Activated CD4-positive, alpha-beta T cell treated with anti-CD3 and anti-CD28 coated beads, Interleukin-2, amount 10 ng/mL, durations not matched to agents 7 days and 5 days (primary cell): ENCODE measurements around the gene KRTAP19-4. TPM values are rescaled to one million over a fixed set of nuclear protein-coding genes. Genes with fewer than 3 reads are reported as not detected.

Source experiments
- CTCF ChIA-PET: fragments of 350-600 bp; sonication (Branson Sonifier 250); formaldehyde crosslinking; loops from one replicate; lab custom pipeline; 2021; ENCODE audit warnings: antibody characterized with exemption; lab: Charles Lee
- POLR2A ChIA-PET: fragments of 350-600 bp; sonication (Branson Sonifier 250); formaldehyde crosslinking; loops from one replicate; lab custom pipeline; 2021; ENCODE audit warnings: antibody characterized with exemption; lab: Charles Lee
- DNase-seq: peaks from one replicate; pipeline ENCODE4 v3.0.0-alpha.2; 2020
- H3K27ac Mint-ChIP-seq: one replicate; pipeline ENCODE4 v1.8.0; 2021; ENCODE audit warnings: mild to moderate bottlenecking, moderate library complexity, mixed read lengths
- H3K27me3 Mint-ChIP-seq: one replicate; pipeline ENCODE4 v1.8.0; 2021; ENCODE audit warnings: mixed read lengths
- H3K36me3 Mint-ChIP-seq: one replicate; pipeline ENCODE4 v1.8.0; 2021; ENCODE audit warnings: low read depth, mixed read lengths
- H3K4me1 Mint-ChIP-seq: one replicate; pipeline ENCODE4 v1.8.0; 2021; ENCODE audit warnings: mixed read lengths
- H3K4me3 Mint-ChIP-seq: one replicate; pipeline ENCODE4 v1.8.0; 2021; ENCODE audit warnings: mild to moderate bottlenecking, moderate library complexity, mixed read lengths
- H3K9me3 Mint-ChIP-seq: one replicate; pipeline ENCODE4 v1.8.0; 2021; ENCODE audit warnings: mixed read lengths
- total RNA-seq, 2 experiments: library from RNA; stranded (reverse); gene quantifications; one replicate each; pipeline ENCODE4 v1.2.3, GENCODE V29; 2021

Gene KRTAP19-4
- total RNA-seq, 2 experiments from 2014 or later = not detected

DNA sequence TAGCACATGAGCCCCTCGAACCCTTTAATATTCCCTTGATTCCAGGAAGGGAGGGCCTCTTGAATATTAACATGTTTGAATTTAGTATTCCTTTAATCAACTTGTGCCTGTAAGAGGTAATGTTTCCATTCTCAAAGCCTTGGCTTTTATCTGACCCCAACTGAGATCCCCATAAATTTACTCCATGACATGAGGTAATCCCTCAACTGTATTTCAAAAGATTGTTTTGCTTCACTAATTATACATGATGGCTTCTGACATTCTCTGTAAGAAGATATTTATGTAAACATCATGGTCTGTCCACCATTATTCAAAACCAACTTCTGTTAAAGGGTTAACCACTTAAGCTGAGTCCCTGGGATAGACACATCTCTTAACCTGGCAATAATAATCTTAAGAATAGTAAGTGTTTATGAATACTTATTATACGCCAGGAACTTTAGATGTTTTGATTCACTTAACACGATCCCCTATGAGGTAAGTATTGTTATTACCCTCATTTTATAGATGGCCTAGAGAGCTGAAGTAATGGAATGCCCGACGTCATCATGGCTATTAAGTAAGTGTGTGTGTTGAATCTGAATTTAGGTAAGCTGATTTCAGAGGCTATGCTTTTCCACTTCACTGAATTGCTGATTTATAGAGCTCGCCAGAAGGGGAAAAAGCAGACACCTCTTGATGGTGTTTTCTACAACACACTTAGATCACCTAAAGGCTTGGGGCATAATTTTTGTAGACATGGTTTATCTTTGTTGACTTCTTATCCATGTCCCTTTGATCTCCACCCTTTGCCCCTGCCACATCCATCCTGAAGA, 27.9 kb downstream of the KRTAP19-4 start:
- Mint-ChIP-seq H3K9me3 (no peaks in the 10 kb centered on the region), H3K4me1 (no peaks in the 10 kb centered on the region), H3K4me3 (no peak overlapping the region), H3K27ac (no peak overlapping the region), H3K27me3 (no peaks in the 10 kb centered on the region), H3K36me3 (no peaks in the 10 kb centered on the region)
- ChIA-PET CTCF (no interaction called here), POLR2A (no interaction called here)
- DNase-seq = no peak

DNA sequence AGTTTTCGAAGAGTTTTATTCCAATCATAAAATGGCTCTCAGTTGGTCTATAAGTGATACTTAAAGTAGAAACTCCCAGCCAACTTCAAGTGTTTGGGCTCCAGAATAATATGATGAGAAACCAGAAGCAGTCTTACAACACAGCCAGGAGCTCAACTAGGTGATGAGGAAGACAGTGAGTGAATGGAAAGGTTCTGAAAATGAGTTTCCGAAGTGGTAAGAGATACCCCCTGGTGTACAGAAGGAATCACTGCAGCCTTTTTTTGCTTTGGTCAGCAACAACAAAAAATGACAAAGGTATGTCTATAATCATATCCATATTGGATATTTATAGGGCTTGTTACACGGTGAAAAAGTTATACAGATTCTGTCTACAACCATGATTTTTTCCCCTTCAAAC, 33.3 kb downstream of the KRTAP19-4 start:
- H3K36me3 Mint-ChIP-seq = no peaks in the 10 kb centered on the region
- H3K27ac Mint-ChIP-seq = no peak overlapping the region
- no peaks in the 10 kb centered on the region for H3K9me3 Mint-ChIP-seq
- no peaks in the 10 kb centered on the region for H3K27me3 Mint-ChIP-seq
- ChIA-PET CTCF (no interaction called here), POLR2A (no interaction called here)
- DNase-seq = no peak
- H3K4me1 Mint-ChIP-seq = no peaks in the 10 kb centered on the region
- H3K4me3 Mint-ChIP-seq = no peak overlapping the region

DNA sequence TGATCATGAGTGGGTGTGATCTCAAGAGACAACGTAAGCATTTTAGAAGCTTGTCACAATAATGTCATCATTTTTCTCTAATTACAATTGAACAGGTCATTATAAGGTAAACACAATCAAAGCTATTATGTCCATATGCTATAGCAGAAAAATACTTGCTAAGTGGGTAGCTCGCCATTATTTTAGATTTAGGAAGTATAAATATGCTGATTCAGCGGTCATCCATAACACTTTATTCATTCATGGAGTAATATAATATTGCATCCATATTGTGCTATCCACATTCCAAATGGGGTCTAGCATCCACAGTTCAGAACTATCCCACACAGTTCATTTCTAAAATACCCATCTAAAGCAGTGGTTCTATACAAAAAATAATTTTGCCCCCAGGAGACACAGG, 48.5 kb downstream of the KRTAP19-4 start:
- no peaks in the 10 kb centered on the region for H3K9me3 Mint-ChIP-seq
- H3K27me3 Mint-ChIP-seq = no peaks in the 10 kb centered on the region
- H3K4me3 Mint-ChIP-seq = no peak overlapping the region
- POLR2A ChIA-PET = no interaction called here
- DNase-seq = no peak
- no peaks in the 10 kb centered on the region for H3K36me3 Mint-ChIP-seq
- H3K27ac Mint-ChIP-seq = no peak overlapping the region
- H3K4me1 Mint-ChIP-seq = peaks cover 2% of the 10 kb centered on the region
- CTCF ChIA-PET = no interaction called here

DNA sequence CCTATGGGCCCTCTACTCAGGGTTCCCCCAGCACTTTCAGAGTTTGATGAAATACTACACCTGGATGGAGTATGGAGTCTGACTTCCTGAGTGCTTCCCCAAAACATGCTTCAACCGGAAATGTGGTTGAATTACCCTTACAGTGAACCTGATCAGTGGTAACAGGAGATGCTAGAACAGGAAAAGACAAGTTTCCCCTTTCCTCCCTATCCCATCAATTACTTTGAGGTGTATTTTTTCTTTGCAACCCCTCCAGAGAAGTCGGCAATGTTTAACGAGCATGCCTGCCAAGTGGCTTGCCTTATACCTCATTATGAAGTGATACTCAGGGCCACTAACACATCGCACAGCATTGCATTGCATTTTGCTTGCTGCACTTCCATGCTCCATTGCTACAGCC, 49.9 kb downstream of the KRTAP19-4 start:
- no peaks in the 10 kb centered on the region for H3K27me3 Mint-ChIP-seq
- no peak overlapping the region for H3K27ac Mint-ChIP-seq

More for the DNA sequence above, 49.9 kb downstream of the KRTAP19-4 start:
- DNase-seq = no peak
- H3K36me3 Mint-ChIP-seq = no peaks in the 10 kb centered on the region
- H3K9me3 Mint-ChIP-seq = no peaks in the 10 kb centered on the region
- ChIA-PET POLR2A (no interaction called here), CTCF (no interaction called here)
- no peak overlapping the region for H3K4me3 Mint-ChIP-seq
- peaks cover 2% of the 10 kb centered on the region for H3K4me1 Mint-ChIP-seq

Other genes with a start within 250 kb of the KRTAP19-4 start
- not detected for gene KRTAP24-1, start 214.2 kb downstream of the KRTAP19-4 start, total RNA-seq
- not detected for gene KRTAP25-1, start 207.7 kb downstream of the KRTAP19-4 start, total RNA-seq
- not detected for gene KRTAP26-1, start 176.8 kb downstream of the KRTAP19-4 start, total RNA-seq
- gene KRTAP27-1, start 159.5 kb downstream of the KRTAP19-4 start, total RNA-seq = not detected
- not detected for gene KRTAP23-1, start 148.6 kb downstream of the KRTAP19-4 start, total RNA-seq
- not detected for gene KRTAP13-2, start 124.9 kb downstream of the KRTAP19-4 start, total RNA-seq
- gene KRTAP13-1, start 101.1 kb downstream of the KRTAP19-4 start, total RNA-seq = not detected
- gene KRTAP13-3, start 71.2 kb downstream of the KRTAP19-4 start, total RNA-seq = not detected
- not detected for gene KRTAP13-4, start 66.9 kb downstream of the KRTAP19-4 start, total RNA-seq
- not detected for gene KRTAP15-1, start 56.9 kb downstream of the KRTAP19-4 start, total RNA-seq
- gene KRTAP19-1, start 16.8 kb downstream of the KRTAP19-4 start, total RNA-seq = not detected
- gene KRTAP19-2, start 9.7 kb downstream of the KRTAP19-4 start, total RNA-seq = not detected
- not detected for gene KRTAP19-3, start 5.2 kb downstream of the KRTAP19-4 start, total RNA-seq
- gene KRTAP19-5, start 5.0 kb upstream of the KRTAP19-4 start, total RNA-seq = not detected
- gene KRTAP19-6, start 44.7 kb upstream of the KRTAP19-4 start, total RNA-seq = not detected
- gene KRTAP19-7, start 64.1 kb upstream of the KRTAP19-4 start, total RNA-seq = not detected
- gene KRTAP22-2, start 93.2 kb upstream of the KRTAP19-4 start, total RNA-seq = not detected
- gene KRTAP6-3, start 95.3 kb upstream of the KRTAP19-4 start, total RNA-seq = not detected
- not detected for gene KRTAP6-2, start 101.7 kb upstream of the KRTAP19-4 start, total RNA-seq
- not detected for gene KRTAP22-1, start 103.9 kb upstream of the KRTAP19-4 start, total RNA-seq
- gene KRTAP6-1, start 116.8 kb upstream of the KRTAP19-4 start, total RNA-seq = not detected
- not detected for gene KRTAP20-1, start 119.3 kb upstream of the KRTAP19-4 start, total RNA-seq
- gene KRTAP20-4, start 123.5 kb upstream of the KRTAP19-4 start, total RNA-seq = not detected
- not detected for gene KRTAP20-2, start 138.0 kb upstream of the KRTAP19-4 start, total RNA-seq
- not detected for gene KRTAP20-3, start 145.7 kb upstream of the KRTAP19-4 start, total RNA-seq
- not detected for gene KRTAP21-3, start 221.6 kb upstream of the KRTAP19-4 start, total RNA-seq